Omental fat pad (tissue), 4 donors: Measurements from ENCODE around the gene IFT52. TPM values are rescaled to one million over a fixed set of nuclear protein-coding genes. Genes with fewer than 3 reads are reported as not detected.
A peak's percentile ranks its signal among the peaks of the same experiment; 100 is the strongest.
"Not testable (repeated sequence)": the region's sequence is repeated elsewhere in the genome, so short reads cannot be mapped to it uniquely, and the experiment has no call there.

ENCODE experiments used
- ATAC-seq: fragments of 150-250 bp; one replicate; pipeline ENCODE4 v1.9.1; 2016; ENCODE audit warnings: mild to moderate bottlenecking, moderate library complexity; ENCODE audit not compliant: low FRiP score
- DNase-seq: peaks from one replicate; pipeline ENCODE4 v3.0.0-alpha.2; 2019; ENCODE audit warnings: low spot score
- CTCF ChIP-seq, 3 donors: fragments of 450-650 bp; IDR thresholded peaks; one replicate each; pipeline ENCODE4 v1.5.1; 2016 to 2017; ENCODE audit warnings: antibody characterized with exemption in 3 of 3, mild to moderate bottlenecking in 3 of 3, moderate library complexity in 2 of 3
- total RNA-seq, 4 donors: library from RNA; depleted of rRNA; stranded (reverse); fragments of >200 nt; gene quantifications; one replicate each; pipeline ENCODE4 v1.1.0, GENCODE V29; 2016

Gene IFT52
- total RNA-seq, 4 donors from 2014 or later, result 16.9 to 54.7 (median 19.1) TPM

DNA sequence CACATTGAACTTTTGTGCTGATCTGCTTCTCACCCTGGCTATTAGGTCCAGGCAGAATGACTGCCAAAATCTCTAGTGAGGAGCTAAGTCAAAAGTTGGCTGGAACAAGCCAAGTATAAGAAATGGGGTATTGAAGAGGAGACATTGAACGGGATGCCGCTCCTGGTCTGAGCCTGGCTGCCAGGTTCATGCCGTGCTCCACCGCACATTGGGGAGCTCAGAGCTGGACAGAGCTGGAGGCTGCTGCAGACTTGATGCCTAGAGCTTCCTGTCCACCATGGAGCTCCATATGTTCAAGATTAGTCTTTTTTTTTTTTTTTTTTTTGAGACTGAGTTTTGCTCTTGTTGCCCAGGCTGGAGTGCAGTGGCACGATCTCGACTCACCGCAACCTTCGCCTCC, 4.1 kb upstream of the IFT52 start:
- ATAC-seq, result no peak
- DNase-seq, result no peak
- no peak for TF ChIP-seq CTCF (IDR thresholded peaks at IDR 0.05)

- ATAC-seq, DNase-seq: not testable (repeated sequence)
Measured at GRCh38 chr20:43588526-43588925, 2.2 kb upstream of the IFT52 start.

DNA sequence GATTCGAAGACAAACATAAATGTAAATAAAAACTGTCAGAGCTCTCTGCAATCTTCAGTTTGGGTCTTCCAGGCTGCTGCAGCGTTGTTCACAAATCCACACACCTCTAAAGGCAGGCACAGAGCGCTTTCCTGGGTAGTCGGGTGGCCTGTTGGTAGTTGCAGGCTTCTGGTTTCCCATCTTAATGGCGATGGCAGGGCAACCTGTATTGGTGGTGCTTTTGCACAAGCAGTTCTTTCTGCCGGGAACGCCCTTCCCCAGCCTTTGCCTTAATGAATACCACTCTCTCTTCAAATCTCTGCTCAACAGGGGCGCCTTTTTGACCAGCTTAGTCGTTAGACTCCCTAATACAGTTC, 723 bp upstream of the IFT52 start:
- peak; percentile 2 for ATAC-seq
- TF ChIP-seq CTCF (IDR thresholded peaks at IDR 0.05), result no peak

DNA sequence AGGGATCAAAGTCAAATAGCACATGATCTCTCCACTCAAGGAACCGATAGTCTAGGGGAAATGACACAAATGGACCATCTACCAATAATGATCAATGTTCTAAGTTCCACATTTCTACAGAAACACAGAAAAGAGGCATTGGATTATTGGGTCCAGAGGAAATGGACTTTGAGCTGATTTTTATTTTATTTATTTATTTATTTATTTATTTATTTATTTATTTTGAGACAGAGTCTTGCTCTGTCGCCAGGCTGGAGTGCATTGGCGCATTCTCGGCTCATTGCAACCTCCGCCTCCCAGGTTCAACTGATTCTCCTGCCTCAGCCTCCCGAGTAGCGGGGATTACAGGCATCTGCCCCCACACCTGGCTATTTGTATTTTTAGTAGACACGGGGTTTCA, 11.2 kb downstream of the IFT52 start:
- ATAC-seq, DNase-seq: not testable (repeated sequence)

More for the DNA sequence above, 723 bp upstream of the IFT52 start:
- no peak for DNase-seq

- ATAC-seq (no peak), DNase-seq (no peak)
- no peak for TF ChIP-seq CTCF (IDR thresholded peaks at IDR 0.05)
Measured at GRCh38 chr20:43603124-43603523, 12.4 kb downstream of the IFT52 start.

DNA sequence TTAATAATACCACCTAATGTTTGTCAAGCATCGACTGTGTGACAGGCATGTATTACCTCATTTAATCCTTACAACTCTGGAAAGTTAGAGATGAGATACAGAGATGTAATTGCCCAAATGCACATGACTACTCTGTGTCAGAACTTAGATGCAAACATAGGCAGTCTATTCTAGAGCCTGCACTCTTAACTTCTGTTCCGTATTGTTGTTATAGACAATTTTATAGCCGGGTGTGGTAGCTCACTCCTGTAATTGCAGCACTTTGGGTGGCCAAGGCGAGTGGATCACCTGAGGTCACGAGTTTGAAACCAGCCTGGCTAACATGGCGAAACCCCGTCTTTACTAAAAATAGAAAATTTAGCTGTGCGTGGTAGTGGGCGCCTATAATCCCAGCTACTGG, 15.0 kb downstream of the IFT52 start:
- no peak for TF ChIP-seq CTCF (IDR thresholded peaks at IDR 0.05)
- DNase-seq (no peak), ATAC-seq (no peak)

- DNase-seq, ATAC-seq: not testable (repeated sequence)
Measured at GRCh38 chr20:43607278-43607677, 16.5 kb downstream of the IFT52 start.

DNA sequence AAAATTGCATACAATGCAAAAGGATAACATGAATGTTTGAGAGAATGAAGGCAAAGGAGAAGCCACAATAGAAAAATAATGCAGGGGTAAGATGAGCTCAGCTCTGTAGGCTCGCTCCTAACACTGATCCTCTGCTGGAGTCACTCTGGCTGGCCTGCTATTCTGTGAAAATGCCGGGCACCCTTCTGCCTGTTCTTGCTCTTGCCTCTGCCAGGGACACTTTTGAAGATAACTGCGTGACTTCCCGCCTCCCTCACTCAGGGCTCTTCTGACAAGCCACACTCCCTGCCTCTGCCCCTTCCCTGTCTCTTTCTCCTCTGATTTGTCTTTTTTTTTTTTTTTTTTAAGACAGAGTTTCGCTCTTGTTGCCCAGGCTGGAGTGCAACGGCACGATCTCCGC, 40.9 kb downstream of the IFT52 start:
- ATAC-seq, result no peak
- no peak for DNase-seq
- TF ChIP-seq CTCF (IDR thresholded peaks at IDR 0.05), result no peak

DNA sequence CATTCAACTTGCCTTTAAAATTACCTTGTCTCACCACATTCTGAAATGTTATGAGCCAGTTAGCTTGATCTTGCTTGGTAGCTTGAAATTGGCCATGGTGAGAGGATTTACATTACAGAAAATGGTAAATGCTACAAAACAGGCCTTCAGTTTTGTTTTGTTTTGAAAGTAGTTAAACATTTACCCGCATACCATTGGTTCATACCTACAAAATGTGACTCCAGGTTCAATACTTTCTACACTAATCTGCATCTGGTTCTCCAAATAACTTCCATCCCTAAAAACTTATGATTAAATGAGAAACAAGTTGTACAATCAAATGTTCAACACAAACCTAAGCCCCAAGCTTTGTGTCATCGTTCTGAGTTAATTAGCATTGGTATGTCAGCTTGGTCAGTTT, 45.7 kb downstream of the IFT52 start:
- ATAC-seq, result no peak
- TF ChIP-seq CTCF (IDR thresholded peaks at IDR 0.05), result no peak
- no peak for DNase-seq
